H1 (cell line): ENCODE measurements around the gene QPCTL. TPM values are rescaled to one million over a fixed set of nuclear protein-coding genes. Genes with fewer than 3 reads are reported as not detected.

Experiments used
- BACH1 ChIP-seq: IDR thresholded peaks from 2 replicates; pipeline ENCODE4 v1.6.1; 2012; ENCODE audit warnings: low read length, improper control_type of control experiment
- BCL11A ChIP-seq, 2 experiments: IDR thresholded peaks; one replicate each; pipeline ENCODE4 v1.6.1; 2011; ENCODE audit warnings: low read depth in 2 of 2, low read length in 2 of 2, mild to moderate bottlenecking in 2 of 2
- CBX5 ChIP-seq: fragments of 300-800, 300-1000 bp; sonication (generic); IDR thresholded peaks from 2 replicates; pipeline ENCODE4 v1.7.1; 2016; ENCODE audit warnings: antibody characterized with exemption, low read length, low read depth
- CBX8 ChIP-seq: fragments of 300-800, 300-1000 bp; sonication (generic); IDR thresholded peaks from 2 replicates; pipeline ENCODE4 v1.7.1; 2016; ENCODE audit warnings: low read depth, low read length, borderline replicate concordance
- EZH2 ChIP-seq: fragments of 200-600 bp; sonication (generic); IDR thresholded peaks from 2 replicates; pipeline ENCODE4 v1.7.1; 2012; ENCODE audit warnings: low read depth, mild to moderate bottlenecking, moderate library complexity, low read length, inconsistent platforms; ENCODE audit not compliant: severe bottlenecking
- FOSL1 ChIP-seq: IDR thresholded peaks from 2 replicates; pipeline ENCODE4 v1.6.1; 2011; ENCODE audit warnings: mild to moderate bottlenecking, low read depth, low read length, moderate library complexity; ENCODE audit not compliant: insufficient read depth
- GTF2F1 ChIP-seq: IDR thresholded peaks from 2 replicates; pipeline ENCODE4 v1.6.1; 2012; ENCODE audit warnings: low read depth, low read length, improper control_type of control experiment, borderline replicate concordance
- JUND ChIP-seq: IDR thresholded peaks from 2 replicates; pipeline ENCODE4 v1.6.1; 2011; ENCODE audit warnings: mild to moderate bottlenecking, improper control_type of control experiment, low read length
- RNF2 ChIP-seq: fragments of 200-900, 300-1000 bp; sonication (generic); IDR thresholded peaks from 2 replicates; pipeline ENCODE4 v1.7.1; 2016; ENCODE audit warnings: borderline replicate concordance, low read depth, mild to moderate bottlenecking, antibody characterized with exemption, low read length; ENCODE audit not compliant: poor library complexity, severe bottlenecking; ENCODE audit errors: missing control alignments
- SIN3A ChIP-seq, 2 experiments: IDR thresholded peaks in 1 of 2; conservative IDR thresholded peaks in 1 of 2; 2 replicates each; pipeline ENCODE4 v1.6.1; 2011 to 2012; ENCODE audit warnings: low read length in 2 of 2, improper control_type of control experiment in 1 of 2, low read depth in 1 of 2, mild to moderate bottlenecking in 1 of 2
- SIX5 ChIP-seq: IDR thresholded peaks from 2 replicates; pipeline ENCODE4 v1.6.1; 2011; ENCODE audit warnings: mild to moderate bottlenecking, low read depth, low read length
- SP2 ChIP-seq: IDR thresholded peaks from 2 replicates; pipeline ENCODE4 v1.6.1; 2012; ENCODE audit warnings: mild to moderate bottlenecking, low read length, inconsistent platforms
- TEAD4 ChIP-seq: IDR thresholded peaks from 2 replicates; pipeline ENCODE4 v1.6.1; 2012; ENCODE audit warnings: low read depth, low read length, inconsistent platforms, mixed read lengths
- polyA plus RNA-seq, 7 experiments: library from polyadenylated mRNA; depleted of rRNA in 3 of 7; stranded (reverse) in 5 of 7; unstranded in 2 of 7; fragments of >200 nt in 5 of 7; fragments of 200-250 nt in 2 of 7; gene quantifications; 1 replicate in 5 of 7; 2 replicates in 1 of 7; 4 replicates in 1 of 7; pipeline versions ENCODE4 v1.2.1 to v1.2.3, GENCODE V29; 2011 to 2013; ENCODE audit warnings: missing spikeins in 2 of 7, mixed read lengths in 2 of 7
- total RNA-seq: library from RNA; stranded (reverse); fragmentation: NEBNext Ultra II Directional; extraction: Animal tissue kit (Norgen Biotek cat#: 25700); gene quantifications from 2 replicates; pipeline ENCODE4 v1.2.1, GENCODE V29; 2021
- TF ChIP-seq, protein P1 (sequence below): IDR thresholded peaks from 2 replicates; pipeline ENCODE4 v1.6.1; 2012; ENCODE audit warnings: low read length, inconsistent platforms

Gene QPCTL
- total and polyA plus RNA-seq, 2 of the 8 experiments (the other 6 are each of a cell fraction or from before 2014, with no cell fraction given), result 25.2 to 35.3 TPM

DNA sequence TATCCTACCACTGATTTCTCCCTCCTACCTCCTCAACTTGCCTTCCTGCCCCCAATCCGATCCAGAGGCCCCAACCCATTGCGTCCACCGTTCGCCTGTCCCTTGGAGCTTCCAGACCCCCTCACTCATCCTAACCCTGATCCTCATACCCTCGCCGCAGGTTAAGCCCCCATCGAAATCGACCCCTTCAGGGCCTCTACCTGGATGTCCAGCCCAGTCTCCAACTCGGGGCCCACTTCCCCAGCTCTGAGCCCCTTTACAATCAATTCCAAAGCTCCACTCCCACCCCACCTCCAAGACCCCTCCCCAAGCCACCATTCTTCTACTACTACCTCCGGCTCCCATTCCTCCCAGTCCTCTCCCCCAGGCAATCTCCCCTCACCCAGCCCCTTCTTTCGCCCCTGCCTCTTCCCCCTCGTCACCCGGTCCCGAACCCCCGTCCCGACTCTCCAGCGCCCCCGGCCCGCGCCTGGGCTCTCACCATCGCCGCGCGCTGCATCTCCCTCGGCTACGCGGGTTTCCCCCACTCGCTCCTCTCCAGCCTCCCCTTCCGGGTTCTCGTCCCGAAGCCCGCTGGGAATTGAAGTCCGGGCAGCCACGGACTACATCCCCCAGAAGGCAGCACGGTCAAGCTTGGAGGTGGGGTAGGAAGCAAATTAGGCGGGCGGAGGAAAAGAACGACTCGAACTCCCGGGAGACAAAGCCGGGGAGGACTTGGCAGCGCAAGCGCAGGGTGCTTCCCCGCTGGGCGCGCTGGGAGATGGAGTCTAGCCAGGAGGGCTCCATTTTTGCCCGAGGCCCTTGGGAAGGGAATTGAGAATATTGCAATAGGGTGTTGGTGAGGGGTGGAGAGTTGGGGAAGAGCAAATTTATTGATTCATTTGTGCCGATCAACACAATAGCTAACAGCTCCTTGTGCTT lies 38.2 kb downstream of the QPCTL start, which contains the start of gene FBXO46 (continued):
- peak; percentile 58 to 86; a peak in 2 of 4 replicates for TF ChIP-seq SIN3A (conservative IDR thresholded peaks at IDR 0.05 in 1 of 2, IDR thresholded peaks at IDR 0.05 in 1 of 2; ENCODE audit: low read depth in 1 of 2, low read length in 2 of 2)
- TF ChIP-seq RNF2, result no peak
- TF ChIP-seq BACH1, result peak; percentile 59; the same call in 1 of the 2 replicates
- no peak for TF ChIP-seq CBX5
- TF ChIP-seq BCL11A (IDR thresholded peaks at IDR 0.05; ENCODE audit: low read depth in 2 of 2, low read length in 2 of 2), result no peak
- TF ChIP-seq FOSL1, result no peak
- no peak for TF ChIP-seq JUND
- no peak for TF ChIP-seq GTF2F1
- TF ChIP-seq TEAD4, result no peak
- TF ChIP-seq, protein P1, sequence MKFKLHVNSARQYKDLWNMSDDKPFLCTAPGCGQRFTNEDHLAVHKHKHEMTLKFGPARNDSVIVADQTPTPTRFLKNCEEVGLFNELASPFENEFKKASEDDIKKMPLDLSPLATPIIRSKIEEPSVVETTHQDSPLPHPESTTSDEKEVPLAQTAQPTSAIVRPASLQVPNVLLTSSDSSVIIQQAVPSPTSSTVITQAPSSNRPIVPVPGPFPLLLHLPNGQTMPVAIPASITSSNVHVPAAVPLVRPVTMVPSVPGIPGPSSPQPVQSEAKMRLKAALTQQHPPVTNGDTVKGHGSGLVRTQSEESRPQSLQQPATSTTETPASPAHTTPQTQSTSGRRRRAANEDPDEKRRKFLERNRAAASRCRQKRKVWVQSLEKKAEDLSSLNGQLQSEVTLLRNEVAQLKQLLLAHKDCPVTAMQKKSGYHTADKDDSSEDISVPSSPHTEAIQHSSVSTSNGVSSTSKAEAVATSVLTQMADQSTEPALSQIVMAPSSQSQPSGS, result no peak
- TF ChIP-seq SIX5, result peak; percentile 89
- no peak for TF ChIP-seq EZH2
- TF ChIP-seq CBX8, result no peak
- no peak for TF ChIP-seq SP2
- TF ChIP-seq, all 59 proteins: peak for 18
